ENCODE results near the gene RGL4.
"Not testable (repeated sequence)": the region's sequence is repeated elsewhere in the genome, so short reads cannot be mapped to it uniquely, and the experiment has no call there.

Gene RGL4

GRCh38 chr22:23690713-23691112 lies at the start of gene RGL4:
TSS of gene RGL4 (plus strand) at chr22:23691013. CDS start at chr22:23692031, 1,018 bp downstream.
- DNase-seq (ENCODE audit: low read depth, low spot score), result no peak

- not testable (repeated sequence) for DNase-seq (ENCODE audit: low read depth, low spot score)
These were observed 44.3 kb upstream of the RGL4 start for GRCh38 chr22:23646526-23646925.

GRCh38 chr22:23649071-23649501 lies 41.7 kb upstream of the RGL4 start:
- no peak for DNase-seq (ENCODE audit: low read depth, low spot score)

GRCh38 chr22:23651676-23652075 lies 39.1 kb upstream of the RGL4 start:
- DNase-seq (ENCODE audit: low read depth, low spot score), result no peak

GRCh38 chr22:23652286-23652685 lies 38.5 kb upstream of the RGL4 start:
- no peak for DNase-seq (ENCODE audit: low read depth, low spot score)

- DNase-seq (ENCODE audit: low read depth, low spot score), result no peak
These were observed 38.1 kb upstream of the RGL4 start for GRCh38 chr22:23652711-23653110.

GRCh38 chr22:23655891-23656475 lies 34.8 kb upstream of the RGL4 start:
- no peak for DNase-seq (ENCODE audit: low read depth, low spot score)

- no peak for DNase-seq (ENCODE audit: low read depth, low spot score)
These were observed 33.1 kb upstream of the RGL4 start for GRCh38 chr22:23657727-23658126.

GRCh38 chr22:23660381-23660780 lies 30.4 kb upstream of the RGL4 start:
- DNase-seq (ENCODE audit: low read depth, low spot score), result not testable (repeated sequence)

- DNase-seq (ENCODE audit: low read depth, low spot score), result no peak
These were observed 20.2 kb upstream of the RGL4 start for GRCh38 chr22:23670378-23671295.

- DNase-seq (ENCODE audit: low read depth, low spot score), result not testable (repeated sequence)
These were observed 19.4 kb upstream of the RGL4 start for GRCh38 chr22:23671387-23671786.

GRCh38 chr22:23672307-23673049 lies 18.3 kb upstream of the RGL4 start:
- DNase-seq (ENCODE audit: low read depth, low spot score), result not testable (repeated sequence)

- DNase-seq (ENCODE audit: low read depth, low spot score), result no peak
These were observed 17.7 kb upstream of the RGL4 start for GRCh38 chr22:23673050-23673620.

- no peak for DNase-seq (ENCODE audit: low read depth, low spot score)
These were observed 16.8 kb upstream of the RGL4 start for GRCh38 chr22:23673826-23674690.

- DNase-seq (ENCODE audit: low read depth, low spot score), result not testable (repeated sequence)
These were observed 15.8 kb upstream of the RGL4 start for GRCh38 chr22:23674886-23675501.

- DNase-seq (ENCODE audit: low read depth, low spot score), result no peak
These were observed 15.1 kb upstream of the RGL4 start for GRCh38 chr22:23675502-23676415.

GRCh38 chr22:23676841-23677700 lies 13.7 kb upstream of the RGL4 start:
- not testable (repeated sequence) for DNase-seq (ENCODE audit: low read depth, low spot score)

- no peak for DNase-seq (ENCODE audit: low read depth, low spot score)
These were observed 13.2 kb upstream of the RGL4 start for GRCh38 chr22:23677701-23677995.

GRCh38 chr22:23678133-23678532 lies 12.7 kb upstream of the RGL4 start:
- no peak for DNase-seq (ENCODE audit: low read depth, low spot score)

Data from activated CD4-positive, CD25-positive, alpha-beta regulatory T cell treated with anti-CD3 and anti-CD28 coated beads, Interleukin-2, amount 50 U/mL, for 16 hours (primary cell).